ENCODE results near the gene PSMA4.

DNA sequence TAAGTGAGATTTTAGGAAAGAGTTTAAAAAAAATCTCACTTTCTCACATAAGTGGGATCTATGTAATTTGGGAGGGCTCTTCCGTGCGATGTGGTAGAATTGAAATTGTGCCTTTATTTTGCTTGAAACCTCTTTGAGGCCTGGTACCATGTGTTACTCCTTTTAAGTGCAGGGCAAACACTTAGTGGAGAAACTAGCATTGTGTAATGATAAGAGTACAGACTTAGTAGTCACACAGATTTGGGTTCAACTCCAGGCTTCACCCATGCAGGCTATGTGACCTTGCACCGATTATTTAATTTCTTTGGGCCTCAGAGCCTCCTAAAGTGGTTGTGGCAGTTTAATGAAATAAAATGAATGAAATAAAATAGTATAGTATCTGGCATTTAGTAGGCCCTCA lies 2.4 kb downstream of the PSMA4 start:
- TF ChIP-seq, protein P1, sequence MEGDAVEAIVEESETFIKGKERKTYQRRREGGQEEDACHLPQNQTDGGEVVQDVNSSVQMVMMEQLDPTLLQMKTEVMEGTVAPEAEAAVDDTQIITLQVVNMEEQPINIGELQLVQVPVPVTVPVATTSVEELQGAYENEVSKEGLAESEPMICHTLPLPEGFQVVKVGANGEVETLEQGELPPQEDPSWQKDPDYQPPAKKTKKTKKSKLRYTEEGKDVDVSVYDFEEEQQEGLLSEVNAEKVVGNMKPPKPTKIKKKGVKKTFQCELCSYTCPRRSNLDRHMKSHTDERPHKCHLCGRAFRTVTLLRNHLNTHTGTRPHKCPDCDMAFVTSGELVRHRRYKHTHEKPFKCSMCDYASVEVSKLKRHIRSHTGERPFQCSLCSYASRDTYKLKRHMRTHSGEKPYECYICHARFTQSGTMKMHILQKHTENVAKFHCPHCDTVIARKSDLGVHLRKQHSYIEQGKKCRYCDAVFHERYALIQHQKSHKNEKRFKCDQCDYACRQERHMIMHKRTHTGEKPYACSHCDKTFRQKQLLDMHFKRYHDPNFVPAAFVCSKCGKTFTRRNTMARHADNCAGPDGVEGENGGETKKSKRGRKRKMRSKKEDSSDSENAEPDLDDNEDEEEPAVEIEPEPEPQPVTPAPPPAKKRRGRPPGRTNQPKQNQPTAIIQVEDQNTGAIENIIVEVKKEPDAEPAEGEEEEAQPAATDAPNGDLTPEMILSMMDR (IDR thresholded peaks at IDR 0.05), result no peak
- TF ChIP-seq EZH2 (IDR thresholded peaks at IDR 0.05; ENCODE audit: borderline replicate concordance, insufficient read depth, low read depth, low read length, poor library complexity, severe bottlenecking), result no peak

Measured in B cell (primary cell).